Suprapubic skin (tissue), 4 donors: ENCODE data around the gene CNDP1. TPM values are rescaled to one million over a fixed set of nuclear protein-coding genes. Genes with fewer than 3 reads are reported as not detected.
"Not testable (repeated sequence)": the region's sequence is repeated elsewhere in the genome, so short reads cannot be mapped to it uniquely, and the experiment has no call there.

Experiments
- DNase-seq, 2 donors: peaks; one replicate each; pipeline ENCODE4 v3.0.0-alpha.2; 2019; ENCODE audit warnings: low spot score in 2 of 2
- H3K27ac ChIP-seq: fragments of 200-600 bp; sonication (generic); one replicate; pipeline ENCODE4 v1.5.1; 2019
- H3K27me3 ChIP-seq: fragments of 200-600 bp; sonication (generic); one replicate; pipeline ENCODE4 v1.5.1; 2019
- H3K36me3 ChIP-seq: fragments of 200-600 bp; sonication (generic); one replicate; pipeline ENCODE4 v1.5.1; 2019
- H3K4me1 ChIP-seq: fragments of 200-600 bp; sonication (generic); one replicate; pipeline ENCODE4 v1.5.1; 2019
- H3K4me3 ChIP-seq: fragments of 200-600 bp; sonication (generic); one replicate; pipeline ENCODE4 v1.5.1; 2019; ENCODE audit warnings: mild to moderate bottlenecking
- H3K9me3 ChIP-seq: fragments of 200-600 bp; sonication (generic); one replicate; pipeline ENCODE4 v1.5.1; 2019
- EP300 ChIP-seq: sonication (generic); formaldehyde crosslinking; IDR thresholded peaks from one replicate; pipeline ENCODE4 v1.6.1; 2017; ENCODE audit warnings: antibody characterized with exemption
- POLR2A ChIP-seq, 2 donors: fragments of 450-650 bp; IDR thresholded peaks; one replicate each; pipeline ENCODE4 v1.6.1; 2017; ENCODE audit warnings: antibody characterized with exemption in 2 of 2, mild to moderate bottlenecking in 2 of 2, moderate library complexity in 2 of 2
- POLR2AphosphoS5 ChIP-seq, 3 donors: sonication (generic); formaldehyde crosslinking; IDR thresholded peaks; one replicate each; pipeline ENCODE4 v1.6.1; 2017; ENCODE audit warnings: antibody characterized with exemption in 3 of 3
- WGBS: methylation state at CpG from one replicate; pipeline ENCODE4 v1.1.5; 2018; 5-methylcytosine and 5-hydroxymethylcytosine counted together
- total RNA-seq, 4 donors: library from RNA; depleted of rRNA; stranded (reverse); fragments of >200 nt; gene quantifications; one replicate each; pipeline ENCODE4 v1.1.0, GENCODE V29; 2016
- TF ChIP-seq, protein P1 (sequence below), 2 donors: fragments of 200-600 bp in 1 of 2; fragments of 450-650 bp in 1 of 2; sonication (generic) in 1 of 2; IDR thresholded peaks; one replicate each; pipeline ENCODE4 v1.5.1; 2016 to 2019; ENCODE audit warnings: antibody characterized with exemption in 2 of 2, mild to moderate bottlenecking in 1 of 2, moderate library complexity in 1 of 2

The CNDP1 gene
- total RNA-seq, 4 donors from 2014 or later = 0.21 to 1.1 (median 0.97) TPM; not detected in 1

- peaks cover 42% of the 10 kb centered on the region for H3K4me1 ChIP-seq
- peak overlapping the region; percentile 40 for H3K27ac ChIP-seq
- DNase-seq = no peak
- H3K4me3 ChIP-seq = peak overlapping the region; percentile 9
- no peak for TF ChIP-seq POLR2AphosphoS5 (IDR thresholded peaks at IDR 0.05)
- TF ChIP-seq EP300 = no peak
- TF ChIP-seq POLR2A (IDR thresholded peaks at IDR 0.05) = no peak
- TF ChIP-seq, protein P1, sequence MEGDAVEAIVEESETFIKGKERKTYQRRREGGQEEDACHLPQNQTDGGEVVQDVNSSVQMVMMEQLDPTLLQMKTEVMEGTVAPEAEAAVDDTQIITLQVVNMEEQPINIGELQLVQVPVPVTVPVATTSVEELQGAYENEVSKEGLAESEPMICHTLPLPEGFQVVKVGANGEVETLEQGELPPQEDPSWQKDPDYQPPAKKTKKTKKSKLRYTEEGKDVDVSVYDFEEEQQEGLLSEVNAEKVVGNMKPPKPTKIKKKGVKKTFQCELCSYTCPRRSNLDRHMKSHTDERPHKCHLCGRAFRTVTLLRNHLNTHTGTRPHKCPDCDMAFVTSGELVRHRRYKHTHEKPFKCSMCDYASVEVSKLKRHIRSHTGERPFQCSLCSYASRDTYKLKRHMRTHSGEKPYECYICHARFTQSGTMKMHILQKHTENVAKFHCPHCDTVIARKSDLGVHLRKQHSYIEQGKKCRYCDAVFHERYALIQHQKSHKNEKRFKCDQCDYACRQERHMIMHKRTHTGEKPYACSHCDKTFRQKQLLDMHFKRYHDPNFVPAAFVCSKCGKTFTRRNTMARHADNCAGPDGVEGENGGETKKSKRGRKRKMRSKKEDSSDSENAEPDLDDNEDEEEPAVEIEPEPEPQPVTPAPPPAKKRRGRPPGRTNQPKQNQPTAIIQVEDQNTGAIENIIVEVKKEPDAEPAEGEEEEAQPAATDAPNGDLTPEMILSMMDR (IDR thresholded peaks at IDR 0.05) = no peak
- H3K36me3 ChIP-seq = peaks cover 43% of the 10 kb centered on the region
- H3K9me3 ChIP-seq = no peaks in the 10 kb centered on the region
- WGBS = 80% methylated on average over 6 of the region's 6 CpGs
- no peaks in the 10 kb centered on the region for H3K27me3 ChIP-seq
Observed at GRCh38 chr18:74500372-74500771, 33.9 kb upstream of the CNDP1 start.

DNA sequence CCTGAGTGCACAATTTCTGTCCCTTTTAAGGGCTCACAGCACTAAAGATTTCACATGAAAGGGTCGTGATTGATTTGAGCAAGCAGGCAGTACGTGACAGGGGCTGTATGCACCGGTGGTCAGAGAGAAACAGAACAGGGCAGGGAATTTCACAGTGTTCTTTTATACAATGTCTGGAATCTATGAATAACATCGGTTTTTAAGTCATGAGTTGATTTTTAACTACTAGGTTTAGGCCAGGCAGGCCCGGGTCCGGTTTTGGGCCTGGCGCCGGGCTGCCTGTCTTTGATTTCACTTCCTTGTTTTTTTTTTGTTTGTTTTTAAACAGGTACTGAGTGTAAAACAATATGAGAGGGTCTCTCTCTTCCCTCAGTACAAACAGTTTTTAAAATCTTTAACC is 33.5 kb upstream of the CNDP1 start:
- not testable (repeated sequence) for H3K27me3 ChIP-seq, H3K9me3 ChIP-seq
- Histone ChIP-seq H3K27ac (peak overlapping the region; percentile 40), H3K4me3 (peak overlapping the region; percentile 9), H3K4me1 (peaks cover 38% of the 10 kb centered on the region), H3K36me3 (peaks cover 46% of the 10 kb centered on the region)
- WGBS = 78% methylated on average over 8 of the region's 8 CpGs
- DNase-seq = peak in 1 of 2 donors; percentile 20

DNA sequence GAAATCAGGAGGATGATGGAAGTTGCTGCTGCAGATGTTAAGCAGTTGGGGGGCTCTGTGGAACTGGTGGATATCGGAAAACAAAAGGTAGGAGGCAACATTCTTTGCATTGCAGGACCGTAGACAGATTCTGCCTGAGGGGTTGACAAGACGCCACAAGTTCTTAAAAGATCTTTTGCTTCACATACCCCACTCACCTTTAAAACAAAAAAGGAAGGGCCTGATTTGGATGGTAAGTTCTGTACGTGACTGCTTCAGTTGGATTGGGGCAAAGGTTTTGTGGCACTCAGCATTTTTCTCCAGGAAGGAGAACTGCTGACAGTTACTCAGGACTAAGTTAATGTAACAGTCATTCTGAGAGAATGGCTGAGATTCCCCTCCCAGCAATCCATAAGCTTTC is 32.9 kb upstream of the CNDP1 start:
- Histone ChIP-seq H3K9me3 (no peaks in the 10 kb centered on the region), H3K27ac (peak overlapping the region; percentile 40), H3K4me3 (peak overlapping the region; percentile 9), H3K36me3 (peaks cover 52% of the 10 kb centered on the region), H3K27me3 (no peaks in the 10 kb centered on the region), H3K4me1 (peaks cover 38% of the 10 kb centered on the region)
- DNase-seq = no peak
- TF ChIP-seq POLR2AphosphoS5 (IDR thresholded peaks at IDR 0.05) (no peak), EP300 (no peak), POLR2A (IDR thresholded peaks at IDR 0.05) (no peak)
- TF ChIP-seq, protein P1 (IDR thresholded peaks at IDR 0.05) = no peak
- WGBS = 54% methylated on average over 4 of the region's 4 CpGs

- Histone ChIP-seq H3K27ac (no peak overlapping the region), H3K4me3 (no peak overlapping the region), H3K4me1 (peaks cover 22% of the 10 kb centered on the region), H3K9me3 (no peaks in the 10 kb centered on the region), H3K27me3 (no peaks in the 10 kb centered on the region), H3K36me3 (peaks cover 70% of the 10 kb centered on the region)
- 89% methylated on average over 4 of the region's 4 CpGs for WGBS
- no peak for DNase-seq
- TF ChIP-seq POLR2A (IDR thresholded peaks at IDR 0.05) = no peak
- TF ChIP-seq EP300 = no peak
- no peak for TF ChIP-seq POLR2AphosphoS5 (IDR thresholded peaks at IDR 0.05)
- TF ChIP-seq, protein P1 (IDR thresholded peaks at IDR 0.05) = no peak
Observed at GRCh38 chr18:74503137-74503536, 31.2 kb upstream of the CNDP1 start.

GRCh38 chr18:74505776-74506175 is 28.5 kb upstream of the CNDP1 start:
- Histone ChIP-seq H3K27ac (no peak overlapping the region), H3K4me3 (no peak overlapping the region), H3K27me3 (no peaks in the 10 kb centered on the region), H3K9me3 (no peaks in the 10 kb centered on the region), H3K4me1 (peaks cover 3% of the 10 kb centered on the region), H3K36me3 (peaks cover 94% of the 10 kb centered on the region)
- WGBS = 97% methylated on average over 16 of the region's 16 CpGs
- TF ChIP-seq EP300 (no peak), POLR2A (IDR thresholded peaks at IDR 0.05) (no peak), POLR2AphosphoS5 (IDR thresholded peaks at IDR 0.05) (no peak)
- TF ChIP-seq, protein P1 (IDR thresholded peaks at IDR 0.05) = no peak
- no peak for DNase-seq

DNA sequence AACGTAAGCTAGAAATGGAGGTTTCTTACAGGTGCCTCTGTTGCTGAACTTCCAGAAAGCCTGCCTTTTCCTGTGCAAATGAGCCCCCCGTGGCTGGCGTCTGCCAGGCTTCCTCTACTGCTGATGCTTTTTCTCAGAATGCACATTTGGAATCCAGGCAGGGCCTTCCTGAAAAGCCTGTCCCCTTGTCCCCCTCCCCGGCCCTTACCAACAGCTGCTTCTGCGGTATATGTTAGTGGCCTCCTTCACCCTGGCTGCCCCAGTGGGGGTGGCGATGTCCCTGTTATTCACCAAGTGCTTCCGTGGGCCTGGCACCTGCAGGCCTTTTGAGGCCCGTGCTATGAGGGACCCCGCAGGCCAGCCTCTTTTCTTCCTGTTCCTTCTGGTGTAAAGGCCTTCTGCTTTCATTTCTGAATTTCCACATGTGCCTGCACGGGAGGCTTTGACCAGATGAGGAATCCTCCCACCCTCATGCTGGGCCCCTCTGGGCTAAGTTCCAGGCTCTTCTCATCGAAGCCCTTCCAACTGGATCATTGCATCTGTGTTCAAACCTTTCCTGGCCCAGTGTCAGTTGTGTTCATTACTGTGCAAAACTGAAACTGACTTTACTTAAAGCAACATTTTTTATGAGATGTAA is 27.7 kb upstream of the CNDP1 start:
- Histone ChIP-seq H3K27ac (no peak overlapping the region), H3K9me3 (no peaks in the 10 kb centered on the region), H3K36me3 (peaks cover 94% of the 10 kb centered on the region), H3K4me1 (peaks cover 3% of the 10 kb centered on the region), H3K4me3 (no peak overlapping the region), H3K27me3 (no peaks in the 10 kb centered on the region)
- WGBS = 74% methylated on average over 9 of the region's 11 CpGs
- TF ChIP-seq EP300 = no peak
- no peak for DNase-seq
